GM12872 (cell line): ENCODE results near the gene SLC30A5.

Experiments
- CTCF ChIP-seq: IDR thresholded peaks from 3 replicates; pipeline ENCODE4 v1.5.1; 2011; ENCODE audit warnings: low read depth, mild to moderate bottlenecking, low read length, moderate library complexity; ENCODE audit not compliant: insufficient read depth

The SLC30A5 gene

GRCh38 chr5:69160651-69161050, 66.8 kb downstream of the SLC30A5 start:
- no peak for TF ChIP-seq CTCF

GRCh38 chr5:69166686-69167492, 73.1 kb downstream of the SLC30A5 start, which contains the start of gene CCNB1:
Gene CCNB1 (plus strand): TSS chr5:69167150. CDS start chr5:69167263, 113 bp downstream.
- TF ChIP-seq CTCF, result no peak

GRCh38 chr5:69167493-69167855, 73.7 kb downstream of the SLC30A5 start:
- no peak for TF ChIP-seq CTCF

GRCh38 chr5:69167929-69168328, 74.1 kb downstream of the SLC30A5 start:
- no peak for TF ChIP-seq CTCF

- TF ChIP-seq CTCF, result no peak
Observed at GRCh38 chr5:69170495-69170894, 76.7 kb downstream of the SLC30A5 start.

- TF ChIP-seq CTCF, result no peak
Observed at GRCh38 chr5:69170969-69171368, 77.2 kb downstream of the SLC30A5 start.
